ENCODE data around the gene MYT1. TPM values are rescaled to one million over a fixed set of nuclear protein-coding genes. Genes with fewer than 3 reads are reported as not detected.
"Not testable (repeated sequence)": the region's sequence is repeated elsewhere in the genome, so short reads cannot be mapped to it uniquely, and the experiment has no call there.

Gene MYT1
- total and polyA plus RNA-seq, 2 experiments from 2014 or later = 0.03 to 0.06 TPM

GRCh38 chr20:64184795-64185194, 20.5 kb downstream of the MYT1 start:
- Histone ChIP-seq H3K36me3 (replicated peaks; ENCODE audit: insufficient read depth, low read depth) (no peaks in the 10 kb centered on the region), H2AFZ (no peak overlapping the region), H3K9me3 (ENCODE audit: low read depth) (no peaks in the 10 kb centered on the region), H3K9me2 (replicated peaks; ENCODE audit: insufficient read depth) (no peaks in the 10 kb centered on the region), H3K4me1 (ENCODE audit: insufficient read depth) (peaks cover 13% of the 10 kb centered on the region), H3K4me3 (no peak overlapping the region), H3K27me3 (no peaks in the 10 kb centered on the region), H3K4me2 (no peak overlapping the region), H4K20me1 (ENCODE audit: insufficient read depth, poor library complexity, severe bottlenecking) (no peaks in the 10 kb centered on the region), H3K79me2 (no peaks in the 10 kb centered on the region), H3K27ac (no peak overlapping the region)
- TF ChIP-seq EZH2phosphoT487 (IDR thresholded peaks at IDR 0.05; ENCODE audit: low read depth, severe bottlenecking, unreplicated experiment) (no peak), EZH2 (IDR thresholded peaks at IDR 0.05; ENCODE audit: borderline replicate concordance) (no peak), CTCF (IDR thresholded peaks at IDR 0.05; ENCODE audit: poor library complexity) (no peak)
- WGBS (ENCODE audit: low lambda C conversion rate, missing lambda C conversion rate) = 92% methylated on average over 12 of the region's 12 CpGs
- DNase-seq (ENCODE audit: low spot score) = no peak

GRCh38 chr20:64185276-64185900, 21.1 kb downstream of the MYT1 start:
- peaks cover 18% of the 10 kb centered on the region for H3K4me1 ChIP-seq (ENCODE audit: insufficient read depth)
- H3K9me2 ChIP-seq (replicated peaks; ENCODE audit: insufficient read depth) = no peaks in the 10 kb centered on the region
- no peak overlapping the region for H2AFZ ChIP-seq
- H3K27me3 ChIP-seq = no peaks in the 10 kb centered on the region
- H3K4me3 ChIP-seq = no peak overlapping the region
- no peaks in the 10 kb centered on the region for H3K36me3 ChIP-seq (replicated peaks; ENCODE audit: insufficient read depth, low read depth)
- TF ChIP-seq EZH2phosphoT487 (IDR thresholded peaks at IDR 0.05; ENCODE audit: low read depth, severe bottlenecking, unreplicated experiment) (no peak), CTCF (IDR thresholded peaks at IDR 0.05; ENCODE audit: poor library complexity) (no peak)
- WGBS (ENCODE audit: low lambda C conversion rate, missing lambda C conversion rate) = 92% methylated on average over 9 of the region's 9 CpGs
- H3K4me2 ChIP-seq = no peak overlapping the region
- DNase-seq (ENCODE audit: low spot score) = no peak
- no peak overlapping the region for H3K27ac ChIP-seq
- H4K20me1 ChIP-seq (ENCODE audit: insufficient read depth, poor library complexity, severe bottlenecking) = no peaks in the 10 kb centered on the region
- no peaks in the 10 kb centered on the region for H3K79me2 ChIP-seq
- no peaks in the 10 kb centered on the region for H3K9me3 ChIP-seq (ENCODE audit: low read depth)

- Histone ChIP-seq H3K36me3 (replicated peaks; ENCODE audit: insufficient read depth, low read depth) (no peaks in the 10 kb centered on the region), H3K9me2 (replicated peaks; ENCODE audit: insufficient read depth) (no peaks in the 10 kb centered on the region), H3K4me3 (no peak overlapping the region), H2AFZ (no peak overlapping the region), H3K9me3 (ENCODE audit: low read depth) (no peaks in the 10 kb centered on the region), H3K79me2 (no peaks in the 10 kb centered on the region), H3K27me3 (no peaks in the 10 kb centered on the region), H3K4me1 (ENCODE audit: insufficient read depth) (peaks cover 18% of the 10 kb centered on the region), H3K4me2 (no peak overlapping the region), H4K20me1 (ENCODE audit: insufficient read depth, poor library complexity, severe bottlenecking) (no peaks in the 10 kb centered on the region), H3K27ac (no peak overlapping the region)
- TF ChIP-seq CTCF (IDR thresholded peaks at IDR 0.05; ENCODE audit: poor library complexity) = no peak
- TF ChIP-seq EZH2phosphoT487 (IDR thresholded peaks at IDR 0.05; ENCODE audit: low read depth, severe bottlenecking, unreplicated experiment) = no peak
- no peak for TF ChIP-seq EZH2 (IDR thresholded peaks at IDR 0.05; ENCODE audit: borderline replicate concordance)
- no peak for DNase-seq (ENCODE audit: low spot score)
- 95% methylated on average over 13 of the region's 13 CpGs for WGBS (ENCODE audit: low lambda C conversion rate, missing lambda C conversion rate)
Observed at GRCh38 chr20:64186071-64186598, 21.9 kb downstream of the MYT1 start.

GRCh38 chr20:64187213-64187612, 23.0 kb downstream of the MYT1 start:
- not testable (repeated sequence) for H3K36me3 ChIP-seq (replicated peaks; ENCODE audit: insufficient read depth, low read depth); H3K4me3 ChIP-seq; H3K4me2 ChIP-seq; H3K79me2 ChIP-seq; H2AFZ ChIP-seq; H3K27me3 ChIP-seq; DNase-seq (ENCODE audit: low spot score); H3K9me2 ChIP-seq (replicated peaks; ENCODE audit: insufficient read depth); H4K20me1 ChIP-seq (ENCODE audit: insufficient read depth, poor library complexity, severe bottlenecking); H3K9me3 ChIP-seq (ENCODE audit: low read depth); H3K27ac ChIP-seq
- 98% methylated on average over 22 of the region's 24 CpGs for WGBS (ENCODE audit: low lambda C conversion rate, missing lambda C conversion rate)
- H3K4me1 ChIP-seq (ENCODE audit: insufficient read depth) = peaks cover 18% of the 10 kb centered on the region

Data from hepatocyte (in vitro differentiated cells).